ENCODE data around the gene ADAMTS20. TPM values are rescaled to one million over a fixed set of nuclear protein-coding genes. Genes with fewer than 3 reads are reported as not detected.

ADAMTS20 gene
- polyA plus RNA-seq, 1 donor (not counting 4 experiments of a cell fraction or from before 2014, with no cell fraction given): not detected

DNA sequence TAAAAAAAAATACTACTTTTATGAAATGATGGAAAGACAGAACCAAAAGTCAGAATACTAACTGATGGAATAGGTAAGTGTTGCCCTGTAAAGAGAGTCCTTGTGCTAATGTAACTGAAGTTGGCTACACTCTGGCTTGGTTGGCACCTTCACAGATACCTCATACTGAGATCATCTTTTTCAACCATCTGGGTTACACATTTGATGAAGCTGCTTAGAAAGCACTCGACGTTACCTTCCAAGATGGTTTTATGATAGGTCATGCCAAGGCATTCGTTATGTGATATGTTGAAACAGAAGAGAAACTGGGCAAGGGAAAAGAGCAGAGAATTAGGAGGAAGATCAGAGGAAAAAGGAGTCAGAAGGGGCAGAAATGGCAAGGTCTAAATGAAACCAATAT, 203.8 kb downstream of the ADAMTS20 start:
- H3K27ac ChIP-seq (ENCODE audit: control insufficient read depth, insufficient read depth, low read length): no peak overlapping the region
- H3K4me2 ChIP-seq (ENCODE audit: control insufficient read depth, extremely low read depth, insufficient read depth, low read depth, low read length): no peak overlapping the region
- H2AFZ ChIP-seq (ENCODE audit: control insufficient read depth, low read length): no peak overlapping the region
- no peak for DNase-seq (ENCODE audit: low read depth, low spot score)
- no peak for TF ChIP-seq EZH2 (IDR thresholded peaks at IDR 0.05; ENCODE audit: low read length)
- TF ChIP-seq, protein P1, sequence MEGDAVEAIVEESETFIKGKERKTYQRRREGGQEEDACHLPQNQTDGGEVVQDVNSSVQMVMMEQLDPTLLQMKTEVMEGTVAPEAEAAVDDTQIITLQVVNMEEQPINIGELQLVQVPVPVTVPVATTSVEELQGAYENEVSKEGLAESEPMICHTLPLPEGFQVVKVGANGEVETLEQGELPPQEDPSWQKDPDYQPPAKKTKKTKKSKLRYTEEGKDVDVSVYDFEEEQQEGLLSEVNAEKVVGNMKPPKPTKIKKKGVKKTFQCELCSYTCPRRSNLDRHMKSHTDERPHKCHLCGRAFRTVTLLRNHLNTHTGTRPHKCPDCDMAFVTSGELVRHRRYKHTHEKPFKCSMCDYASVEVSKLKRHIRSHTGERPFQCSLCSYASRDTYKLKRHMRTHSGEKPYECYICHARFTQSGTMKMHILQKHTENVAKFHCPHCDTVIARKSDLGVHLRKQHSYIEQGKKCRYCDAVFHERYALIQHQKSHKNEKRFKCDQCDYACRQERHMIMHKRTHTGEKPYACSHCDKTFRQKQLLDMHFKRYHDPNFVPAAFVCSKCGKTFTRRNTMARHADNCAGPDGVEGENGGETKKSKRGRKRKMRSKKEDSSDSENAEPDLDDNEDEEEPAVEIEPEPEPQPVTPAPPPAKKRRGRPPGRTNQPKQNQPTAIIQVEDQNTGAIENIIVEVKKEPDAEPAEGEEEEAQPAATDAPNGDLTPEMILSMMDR (optimal IDR thresholded peaks at IDR 0.05 in 1 of 3, IDR thresholded peaks at IDR 0.05 in 1 of 3, conservative IDR thresholded peaks at IDR 0.05 in 1 of 3; ENCODE audit: extremely low read depth in 1 of 3, insufficient read depth in 2 of 3, low read length in 3 of 3): no peak
- no peaks in the 10 kb centered on the region for H3K4me1 ChIP-seq (ENCODE audit: control insufficient read depth, extremely low read depth, insufficient read depth, low read length)
- H3K79me2 ChIP-seq (ENCODE audit: control insufficient read depth, insufficient read depth, low read length): no peaks in the 10 kb centered on the region
- no peak overlapping the region for H3K9ac ChIP-seq (ENCODE audit: control insufficient read depth, extremely low read depth, insufficient read depth, low read length)
- no peaks in the 10 kb centered on the region for H3K9me1 ChIP-seq (ENCODE audit: control insufficient read depth, extremely low read depth, insufficient read depth, low read length)
- no peaks in the 10 kb centered on the region for H4K20me1 ChIP-seq (ENCODE audit: control insufficient read depth, extremely low read depth, insufficient read depth, low read length)
- H3K9me3 ChIP-seq (ENCODE audit: control insufficient read depth, low read depth, low read length): peaks cover 1% of the 10 kb centered on the region
- H3K27me3 ChIP-seq (ENCODE audit: control insufficient read depth, extremely low read depth, insufficient read depth, low read length): no peaks in the 10 kb centered on the region
- dilution Hi-C loops (cut with MboI; ENCODE audit: extremely low pct_ligation_motif_present, low sequenced_read_pairs): no loop called here
- FAIRE-seq: no peak
- no peak overlapping the region for H3K4me3 ChIP-seq (ENCODE audit: control insufficient read depth in 2 of 3, extremely low read depth in 1 of 3, insufficient read depth in 2 of 3, low read depth in 1 of 3, low read length in 3 of 3)
- no peaks in the 10 kb centered on the region for H3K36me3 ChIP-seq (ENCODE audit: control insufficient read depth in 2 of 2, extremely low read depth in 1 of 2, insufficient read depth in 2 of 2, low read length in 2 of 2)

DNA sequence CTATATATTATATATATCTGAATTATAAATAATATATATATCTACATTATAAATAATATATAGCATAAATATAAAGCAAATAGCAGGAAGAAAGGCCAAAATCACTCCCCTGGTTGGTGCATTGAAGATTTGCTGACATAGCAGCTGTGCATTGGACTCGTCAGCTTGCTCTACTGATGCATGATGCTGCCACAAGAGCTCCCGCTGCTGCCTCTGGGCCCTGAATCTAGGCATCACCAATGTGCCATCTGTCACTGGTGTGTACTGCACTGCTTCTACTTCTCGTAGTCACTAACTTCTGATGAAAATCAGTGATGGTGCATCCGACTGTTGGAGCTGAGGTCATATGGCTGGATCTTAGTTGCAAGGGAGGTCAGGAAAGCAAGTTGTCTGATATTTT, 205.0 kb downstream of the ADAMTS20 start:
- dilution Hi-C loops (cut with MboI; ENCODE audit: extremely low pct_ligation_motif_present, low sequenced_read_pairs): no loop called here
- H2AFZ ChIP-seq (ENCODE audit: control insufficient read depth, low read length): no peak overlapping the region

More for the DNA sequence above, 205.0 kb downstream of the ADAMTS20 start:
- no peak for TF ChIP-seq EZH2 (IDR thresholded peaks at IDR 0.05; ENCODE audit: low read length)
- TF ChIP-seq, protein P1 (optimal IDR thresholded peaks at IDR 0.05 in 1 of 3, IDR thresholded peaks at IDR 0.05 in 1 of 3, conservative IDR thresholded peaks at IDR 0.05 in 1 of 3; ENCODE audit: extremely low read depth in 1 of 3, insufficient read depth in 2 of 3, low read length in 3 of 3): no peak
- FAIRE-seq (no peak), DNase-seq (ENCODE audit: low read depth, low spot score) (no peak)
- Histone ChIP-seq H3K36me3 (ENCODE audit: control insufficient read depth in 2 of 2, extremely low read depth in 1 of 2, insufficient read depth in 2 of 2, low read length in 2 of 2) (no peaks in the 10 kb centered on the region), H3K27me3 (ENCODE audit: control insufficient read depth, extremely low read depth, insufficient read depth, low read length) (no peaks in the 10 kb centered on the region), H3K9me3 (ENCODE audit: control insufficient read depth, low read depth, low read length) (peaks cover 1% of the 10 kb centered on the region), H3K4me3 (ENCODE audit: control insufficient read depth in 2 of 3, extremely low read depth in 1 of 3, insufficient read depth in 2 of 3, low read depth in 1 of 3, low read length in 3 of 3) (no peak overlapping the region), H4K20me1 (ENCODE audit: control insufficient read depth, extremely low read depth, insufficient read depth, low read length) (no peaks in the 10 kb centered on the region), H3K4me1 (ENCODE audit: control insufficient read depth, extremely low read depth, insufficient read depth, low read length) (no peaks in the 10 kb centered on the region), H3K9ac (ENCODE audit: control insufficient read depth, extremely low read depth, insufficient read depth, low read length) (no peak overlapping the region), H3K9me1 (ENCODE audit: control insufficient read depth, extremely low read depth, insufficient read depth, low read length) (no peaks in the 10 kb centered on the region), H3K79me2 (ENCODE audit: control insufficient read depth, insufficient read depth, low read length) (no peaks in the 10 kb centered on the region), H3K4me2 (ENCODE audit: control insufficient read depth, extremely low read depth, insufficient read depth, low read depth, low read length) (no peak overlapping the region), H3K27ac (ENCODE audit: control insufficient read depth, insufficient read depth, low read length) (no peak overlapping the region)

All from keratinocyte (primary cell).